IMR-90 (cell line): ENCODE data around the gene NOX4. TPM values are rescaled to one million over a fixed set of nuclear protein-coding genes. Genes with fewer than 3 reads are reported as not detected.

Source experiments
- ATAC-seq: fragments of 200-7000 bp; cut with Tn5 transposase; 2 replicates; pipeline ENCODE4 v1.9.1; 2020; ENCODE audit warnings: low read depth, mild to moderate bottlenecking, moderate library complexity
- BruUV-seq: library from RNA; stranded (reverse); fragments of 400-500 nt; replicated peaks from 2 replicates; lab custom pipeline; 2021; lab: Mats Ljungman, UMichigan
- CTCF ChIA-PET: fragments of 300-600 bp; formaldehyde crosslinking; extraction: SDS; loops from one replicate; lab custom pipeline; 2021; ENCODE audit warnings: antibody characterized with exemption; lab: Yijun Ruan, JAX
- POLR2A ChIA-PET: fragments of 300-600 bp; sonication (Branson Sonifier 250); formaldehyde crosslinking; loops from one replicate; lab custom pipeline; 2022; ENCODE audit warnings: antibody characterized with exemption; ENCODE audit not compliant: unreplicated experiment; lab: Charles Lee
- DNase-seq: peaks from one replicate; pipeline ENCODE4 v3.0.0; 2013
- H2AFZ ChIP-seq: replicated peaks from 2 replicates; pipeline ENCODE3; 2013; ENCODE audit warnings: low read length, mild to moderate bottlenecking; ENCODE audit not compliant: poor library complexity
- H2AK5ac ChIP-seq: 2 replicates; pipeline ENCODE4 v1.6.1; 2013; ENCODE audit warnings: low read depth, low read length, inconsistent platforms
- H2AK9ac ChIP-seq: replicated peaks from 2 replicates; pipeline ENCODE3; 2013; ENCODE audit warnings: mild to moderate bottlenecking, low read depth, low read length, moderate library complexity; ENCODE audit not compliant: poor library complexity
- H2BK120ac ChIP-seq: 2 replicates; pipeline ENCODE4 v1.6.1; 2013; ENCODE audit warnings: low read depth, low read length, inconsistent platforms
- H2BK15ac ChIP-seq: 3 replicates; pipeline ENCODE4 v1.6.1; 2013; ENCODE audit warnings: low read depth, low read length, inconsistent platforms
- H2BK20ac ChIP-seq: 2 replicates; pipeline ENCODE4 v1.6.1; 2013; ENCODE audit warnings: low read depth, mild to moderate bottlenecking, inconsistent platforms, low read length, moderate library complexity
- H2BK5ac ChIP-seq: 2 replicates; pipeline ENCODE4 v1.6.1; 2013; ENCODE audit warnings: mild to moderate bottlenecking, low read depth, low read length, inconsistent platforms; ENCODE audit not compliant: poor library complexity, severe bottlenecking
- H3K14ac ChIP-seq: replicated peaks from 2 replicates; pipeline ENCODE4 v1.6.1; 2013; ENCODE audit warnings: low read depth, low read length, inconsistent platforms
- H3K18ac ChIP-seq: 2 replicates; pipeline ENCODE4 v1.6.1; 2013; ENCODE audit warnings: low read depth, low read length, control low read depth
- H3K23ac ChIP-seq: 2 replicates; pipeline ENCODE4 v1.6.1; 2013; ENCODE audit warnings: low read depth, low read length, inconsistent platforms
- H3K27ac ChIP-seq: 2 replicates; pipeline ENCODE4 v1.5.1; 2013; ENCODE audit warnings: mild to moderate bottlenecking, control low read depth, low read length; ENCODE audit not compliant: insufficient read depth
- H3K27me3 ChIP-seq: 2 replicates; pipeline ENCODE4 v1.6.1; 2013; ENCODE audit warnings: low read length; ENCODE audit not compliant: control insufficient read depth, insufficient read depth
- H3K36me3 ChIP-seq: 2 replicates; pipeline ENCODE4 v1.6.1; 2013; ENCODE audit warnings: low read length, mixed read lengths; ENCODE audit not compliant: control insufficient read depth, insufficient read depth
- H3K4ac ChIP-seq: 2 replicates; pipeline ENCODE4 v1.6.1; 2013; ENCODE audit warnings: low read depth, low read length, inconsistent platforms
- H3K4me1 ChIP-seq: 2 replicates; pipeline ENCODE4 v1.6.1; 2013; ENCODE audit warnings: low read length, mixed read lengths; ENCODE audit not compliant: control insufficient read depth, insufficient read depth
- H3K4me2 ChIP-seq: 2 replicates; pipeline ENCODE4 v1.6.1; 2013; ENCODE audit warnings: low read depth, mild to moderate bottlenecking, control low read depth, low read length, moderate library complexity
- H3K4me3 ChIP-seq: 2 replicates; pipeline ENCODE4 v1.5.1; 2013; ENCODE audit warnings: low read depth, mild to moderate bottlenecking, control low read depth, low read length, moderate library complexity; ENCODE audit not compliant: insufficient read depth
- H3K56ac ChIP-seq: 2 replicates; pipeline ENCODE4 v1.6.1; 2013; ENCODE audit warnings: low read length, inconsistent platforms; ENCODE audit not compliant: insufficient read depth; ENCODE audit errors: extremely low read depth
- H3K79me1 ChIP-seq, 2 experiments: 2 replicates each; pipeline ENCODE4 v1.6.1; 2013; ENCODE audit warnings: low read length in 2 of 2, inconsistent platforms in 1 of 2, low read depth in 1 of 2
- H3K9ac ChIP-seq: 2 replicates; pipeline ENCODE4 v1.6.1; 2013; ENCODE audit warnings: low read depth, low read length, control low read depth
- H3K9me1 ChIP-seq: 2 replicates; pipeline ENCODE4 v1.6.1; 2013; ENCODE audit warnings: low read length, inconsistent platforms; ENCODE audit not compliant: insufficient read depth
- H3K9me3 ChIP-seq: 2 replicates; pipeline ENCODE4 v1.6.1; 2013; ENCODE audit warnings: low read length; ENCODE audit not compliant: control insufficient read depth, insufficient read depth
- H4K20me1 ChIP-seq: 2 replicates; pipeline ENCODE4 v1.6.1; 2013; ENCODE audit warnings: low read length, inconsistent platforms; ENCODE audit not compliant: insufficient read depth
- H4K5ac ChIP-seq: 2 replicates; pipeline ENCODE4 v1.6.1; 2013; ENCODE audit warnings: mild to moderate bottlenecking, low read depth, low read length, control low read depth
- H4K8ac ChIP-seq, 2 experiments: 2 replicates each; pipeline ENCODE4 v1.6.1; 2013; ENCODE audit warnings: low read depth in 2 of 2, low read length in 2 of 2, control low read depth in 1 of 2, inconsistent platforms in 1 of 2
- H4K91ac ChIP-seq: 2 replicates; pipeline ENCODE4 v1.6.1; 2013; ENCODE audit warnings: low read depth, low read length, inconsistent platforms; ENCODE audit not compliant: insufficient read depth
- BHLHE40 ChIP-seq: fragments of 150-350 bp; IDR thresholded peaks from 2 replicates; pipeline ENCODE4 v1.6.1; 2016; ENCODE audit warnings: mild to moderate bottlenecking, low read depth, low read length
- CEBPB ChIP-seq: IDR thresholded peaks from 2 replicates; pipeline ENCODE4 v1.6.1; 2012; ENCODE audit warnings: low read depth, low read length, improper control_type of control experiment
- ELK1 ChIP-seq: fragments of 150-350 bp; IDR thresholded peaks from 2 replicates; pipeline ENCODE4 v1.6.1; 2016; ENCODE audit warnings: low read depth, mild to moderate bottlenecking, low read length, moderate library complexity, borderline replicate concordance
- NFE2L2 ChIP-seq: fragments of 150-350 bp; IDR thresholded peaks from 2 replicates; pipeline ENCODE4 v1.6.1; 2016; ENCODE audit warnings: low read depth, mild to moderate bottlenecking, low read length
- RAD21 ChIP-seq: IDR thresholded peaks from 2 replicates; pipeline ENCODE4 v1.6.1; 2012; ENCODE audit warnings: low read length, improper control_type of control experiment
- WGBS, 2 experiments: methylation state at CpG; one replicate each; pipeline versions ENCODE4 v1.1.5 to v1.1.7; 2013; ENCODE audit warnings: missing lambda C conversion rate in 2 of 2; ENCODE audit not compliant: insufficient read length in 1 of 2; ENCODE audit errors: extremely low coverage in 2 of 2; 5-methylcytosine and 5-hydroxymethylcytosine counted together
- dilution Hi-C: fragments of 300-500 bp; cut with HindIII; formaldehyde crosslinking; loops from one replicate; pipeline ENCODE4 v1.14.3; 2018; ENCODE audit warnings: low sequenced_read_pairs; ENCODE audit not compliant: unreplicated experiment
- in situ Hi-C: fragments of 300-500 bp; cut with MboI; formaldehyde crosslinking; loops from 3 replicates; pipeline ENCODE4 v1.14.3; 2019; ENCODE audit warnings: low sequenced_read_pairs, inconsistent platforms, mixed read lengths
- intact Hi-C: fragments of 100-400 bp; cut with micrococcal nuclease; formaldehyde crosslinking; loops from 2 replicates; pipeline ENCODE4 v1.10.0; 2022
- polyA plus RNA-seq, 3 experiments: library from polyadenylated mRNA; depleted of rRNA; stranded (reverse); fragments of >200 nt; gene quantifications; 2 replicates each; pipeline ENCODE4 v1.2.3, GENCODE V29; 2012; ENCODE audit warnings: low replicate concordance in 1 of 3
- total RNA-seq: library from RNA; depleted of rRNA; stranded (reverse); fragments of >200 nt; gene quantifications from 2 replicates; pipeline ENCODE4 v1.2.3, GENCODE V29; 2012

Gene NOX4
- total and polyA plus RNA-seq, 2 of the 4 experiments (the other 2 are of a cell fraction), result 4.7 to 11.7 TPM

- Histone ChIP-seq H2BK5ac (no peak overlapping the region), H4K8ac (no peak overlapping the region), H2BK120ac (no peak overlapping the region), H2BK15ac (no peak overlapping the region), H3K79me1 (no peaks in the 10 kb centered on the region), H3K56ac (no peak overlapping the region), H3K9ac (no peak overlapping the region), H3K9me1 (no peaks in the 10 kb centered on the region), H3K4ac (no peak overlapping the region), H2BK20ac (no peak overlapping the region), H3K23ac (no peak overlapping the region), H3K18ac (no peak overlapping the region), H3K4me1 (no peaks in the 10 kb centered on the region), H3K14ac (no peak overlapping the region), H3K27me3 (no peaks in the 10 kb centered on the region), H2AK9ac (no peak overlapping the region), H4K91ac (no peak overlapping the region), H4K5ac (no peak overlapping the region), H3K36me3 (no peaks in the 10 kb centered on the region), H2AFZ (no peak overlapping the region), H2AK5ac (no peak overlapping the region), H4K20me1 (no peaks in the 10 kb centered on the region), H3K27ac (no peak overlapping the region), H3K4me2 (no peak overlapping the region), H3K9me3 (no peaks in the 10 kb centered on the region), H3K4me3 (no peak overlapping the region)
- DNase-seq (no peak), ATAC-seq (no peak)
- CTCF ChIA-PET, result no interaction called here
- no CpG with 5 or more reads among the region's 2 CpGs for WGBS, 2 experiments
- no peak for TF ChIP-seq BHLHE40
- TF ChIP-seq ELK1, result no peak
- TF ChIP-seq NFE2L2, result no peak
- TF ChIP-seq CEBPB, result no peak
- TF ChIP-seq RAD21, result no peak
- intact Hi-C loops (no loop called here), dilution Hi-C loops (no loop called here), in situ Hi-C loops (no loop called here)
- BruUV-seq, result no TSS peak
- POLR2A ChIA-PET, result no interaction called here
Measured at GRCh38 chr11:89502301-89502700, 11.1 kb upstream of the NOX4 start.
